Measurements from ENCODE around the gene CAMK1D. TPM values are rescaled to one million over a fixed set of nuclear protein-coding genes. Genes with fewer than 3 reads are reported as not detected.

The CAMK1D gene
- total and polyA plus RNA-seq, 10 of the 15 experiments (the other 5 are each of a cell fraction or from before 2014, with no cell fraction given) = 2.1 to 35.5 (median 14.7) TPM

- no peak for TF ChIP-seq USF1 (IDR thresholded peaks at IDR 0.05; ENCODE audit: borderline replicate concordance, extremely low read length, insufficient read depth, low read depth, low read length)
- TF ChIP-seq REST (IDR thresholded peaks at IDR 0.05; ENCODE audit: low read depth, low read length) = no peak
- no peak for TF ChIP-seq SPI1 (IDR thresholded peaks at IDR 0.05; ENCODE audit: borderline replicate concordance, insufficient read depth, low read depth, low read length)
- no peak for TF ChIP-seq CHD4 (IDR thresholded peaks at IDR 0.05)
These were observed 34.5 kb upstream of the CAMK1D start (continued) for GRCh38 chr10:12314836-12315235.

GRCh38 chr10:12319076-12319475 is 30.3 kb upstream of the CAMK1D start:
- no peaks in the 10 kb centered on the region for H4K20me1 ChIP-seq (ENCODE audit: control insufficient read depth, insufficient read depth)
- SMC1A ChIA-PET (ENCODE audit: uncharacterized antibody, unreplicated experiment) = no interaction called here
- BruUV-seq (replicated peaks) = no TSS peak
- in situ Hi-C loops (cut with MboI) (no loop called here), intact Hi-C loops (cut with micrococcal nuclease; ENCODE audit: unreplicated experiment) (no loop called here)
- CTCF ChIA-PET = interaction anchor here (1.5 kb wide), 1 partner anchor 337 kb away, joined by 3 read pairs; no protein-coding TSS in a partner anchor
- no peak overlapping the region for H3K27ac ChIP-seq (ENCODE audit: control insufficient read depth, insufficient read depth)
- WGBS (ENCODE audit: insufficient coverage, insufficient replicate concordance, low lambda C conversion rate, missing lambda C conversion rate) = 93% methylated on average over 1 of the region's 1 CpG
- H3K79me2 ChIP-seq (ENCODE audit: control insufficient read depth, insufficient read depth, low read length) = no peaks in the 10 kb centered on the region
- no peaks in the 10 kb centered on the region for H3K9me3 ChIP-seq (replicated peaks; ENCODE audit: control insufficient read depth, insufficient read depth, low read length)
- no peaks in the 10 kb centered on the region for H3K27me3 ChIP-seq (replicated peaks in 1 of 2; ENCODE audit: control insufficient read depth in 2 of 2, insufficient read depth in 2 of 2, low read length in 1 of 2)
- no peak for DNase-seq (ENCODE audit: low read depth, low spot score)
- FAIRE-seq = no peak
- H2AFZ ChIP-seq (ENCODE audit: control insufficient read depth, low read depth, low read length) = peak overlapping the region; percentile 10; the same call in 1 of the 2 replicates
- no peak for ATAC-seq
- H3K9ac ChIP-seq (ENCODE audit: control insufficient read depth, insufficient read depth, low read length) = no peak overlapping the region
- POLR2A ChIA-PET = no interaction called here
- RAD21 ChIA-PET (ENCODE audit: unreplicated experiment) = no interaction called here
- no peak overlapping the region for H3K4me2 ChIP-seq (ENCODE audit: control insufficient read depth, insufficient read depth)
- H3K36me3 ChIP-seq (ENCODE audit: control insufficient read depth in 2 of 2, insufficient read depth in 2 of 2, low read length in 1 of 2) = no peaks in the 10 kb centered on the region
- H3K4me1 ChIP-seq (ENCODE audit: control insufficient read depth, insufficient read depth, low read length) = no peaks in the 10 kb centered on the region
- H3K4me3 ChIP-seq = no peak overlapping the region
- TF ChIP-seq SP1 (IDR thresholded peaks at IDR 0.05; ENCODE audit: low read depth, low read length) (no peak), NR2F1 (conservative IDR thresholded peaks at IDR 0.05) (no peak), ZSCAN29 (IDR thresholded peaks at IDR 0.05) (no peak), POU2F2 (IDR thresholded peaks at IDR 0.05; ENCODE audit: borderline replicate concordance, low read depth, low read length) (no peak), NFYB (IDR thresholded peaks at IDR 0.05; ENCODE audit: insufficient read depth, low read depth, low read length) (no peak), MAX (IDR thresholded peaks at IDR 0.05; ENCODE audit: low read depth, low read length) (no peak), POLR2AphosphoS2 (IDR thresholded peaks at IDR 0.05; ENCODE audit: low read depth, low read length) (no peak), STAT1 (conservative IDR thresholded peaks at IDR 0.05) (no peak), MXI1 (IDR thresholded peaks at IDR 0.05; ENCODE audit: low read depth, low read length) (no peak), TCF7 (IDR thresholded peaks at IDR 0.05; ENCODE audit: borderline replicate concordance) (no peak), FOXM1 (IDR thresholded peaks at IDR 0.05; ENCODE audit: low read depth, low read length) (no peak), SREBF1 (IDR thresholded peaks at IDR 0.05; ENCODE audit: low read length) (no peak), PAX8 (IDR thresholded peaks at IDR 0.05) (no peak), SMAD5 (IDR thresholded peaks at IDR 0.05; ENCODE audit: low read depth) (no peak), EED (IDR thresholded peaks at IDR 0.05; ENCODE audit: low read depth) (no peak)

All from GM12878 (cell line).